MV-4-11 (cell line): Measurements from ENCODE around the gene NTN3.
A peak's percentile ranks its signal among the peaks of the same experiment; 100 is the strongest.

Source experiments
- DNase-seq: peaks from one replicate; lab custom pipeline; 2025; lab: John Stamatoyannopoulos, UW

Gene NTN3

DNA sequence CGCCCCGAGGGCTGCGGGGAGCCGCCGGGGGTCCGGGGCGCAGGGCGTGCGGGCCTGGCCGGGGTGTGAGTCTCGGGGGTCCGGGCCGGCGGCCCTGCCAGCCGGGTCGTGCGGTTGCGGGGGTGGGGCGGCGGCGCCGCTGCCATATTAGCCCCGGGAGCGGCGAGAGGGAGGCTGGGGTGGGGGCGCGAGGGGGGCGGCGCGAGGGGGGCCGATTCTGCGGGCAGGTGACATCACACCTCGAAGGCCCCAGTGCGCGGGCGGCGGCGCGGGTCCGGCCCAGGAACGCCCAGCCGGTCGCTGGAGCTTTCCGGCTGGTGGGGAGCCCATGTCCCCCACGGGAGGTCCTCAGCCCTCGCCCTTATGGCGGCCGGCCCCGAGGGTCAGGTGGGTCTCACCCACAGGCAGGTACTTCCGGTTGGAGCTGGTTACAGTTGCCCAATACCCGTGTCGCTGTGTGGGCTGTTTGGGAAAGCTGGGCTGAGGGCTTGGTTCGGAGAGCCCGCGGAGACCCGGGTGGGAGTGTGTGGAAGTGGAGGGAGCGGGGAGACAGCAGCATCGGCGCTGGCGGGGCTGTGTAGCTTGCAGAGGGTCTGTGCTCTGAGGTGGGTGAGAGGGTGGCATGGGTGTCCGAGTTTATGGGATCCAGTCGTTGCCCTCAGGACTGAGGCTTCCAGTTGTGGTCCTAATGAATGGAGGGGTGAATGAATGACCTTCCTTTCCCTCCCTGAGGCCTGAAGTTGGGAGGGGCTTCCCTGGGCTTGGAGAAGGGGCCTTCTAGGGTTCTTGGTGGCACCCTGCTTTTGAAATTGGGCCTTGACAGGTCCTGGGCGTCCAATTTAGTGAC is 43.5 kb downstream of the NTN3 start:
- DNase-seq: no peak

DNA sequence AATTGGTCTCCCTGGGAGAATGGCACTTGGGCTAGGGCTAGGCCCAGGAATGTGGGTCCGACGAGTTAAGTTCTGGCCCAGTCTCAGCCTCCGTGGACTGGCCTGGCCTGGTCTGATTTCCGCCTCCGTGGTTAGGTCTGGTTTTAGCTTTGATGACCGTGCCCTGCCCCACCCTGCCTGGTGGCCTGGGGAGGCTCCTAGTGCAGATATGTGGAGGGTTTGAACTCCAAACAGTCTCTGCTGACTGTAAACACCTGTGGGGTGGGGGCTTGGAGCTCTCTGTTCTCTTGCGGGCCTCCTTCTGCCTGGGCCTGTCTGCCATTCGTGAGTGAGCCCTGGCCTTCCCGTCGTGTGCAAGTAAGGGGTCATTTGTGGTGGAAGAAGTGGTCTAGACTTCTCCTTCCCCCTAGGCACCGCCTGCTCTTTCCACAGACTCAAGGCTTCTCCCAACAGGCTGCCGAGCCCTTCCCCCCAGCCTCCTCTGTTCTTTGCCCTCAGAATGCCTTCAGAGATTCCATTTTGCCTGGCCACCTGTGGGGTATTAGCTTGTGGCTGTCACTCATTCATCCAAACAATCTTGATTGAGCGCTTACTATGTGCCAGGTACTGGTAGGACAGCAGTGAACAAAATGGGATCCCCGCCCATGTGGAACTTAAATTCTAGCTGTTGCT is 44.2 kb downstream of the NTN3 start:
- DNase-seq: peak; percentile 49

DNA sequence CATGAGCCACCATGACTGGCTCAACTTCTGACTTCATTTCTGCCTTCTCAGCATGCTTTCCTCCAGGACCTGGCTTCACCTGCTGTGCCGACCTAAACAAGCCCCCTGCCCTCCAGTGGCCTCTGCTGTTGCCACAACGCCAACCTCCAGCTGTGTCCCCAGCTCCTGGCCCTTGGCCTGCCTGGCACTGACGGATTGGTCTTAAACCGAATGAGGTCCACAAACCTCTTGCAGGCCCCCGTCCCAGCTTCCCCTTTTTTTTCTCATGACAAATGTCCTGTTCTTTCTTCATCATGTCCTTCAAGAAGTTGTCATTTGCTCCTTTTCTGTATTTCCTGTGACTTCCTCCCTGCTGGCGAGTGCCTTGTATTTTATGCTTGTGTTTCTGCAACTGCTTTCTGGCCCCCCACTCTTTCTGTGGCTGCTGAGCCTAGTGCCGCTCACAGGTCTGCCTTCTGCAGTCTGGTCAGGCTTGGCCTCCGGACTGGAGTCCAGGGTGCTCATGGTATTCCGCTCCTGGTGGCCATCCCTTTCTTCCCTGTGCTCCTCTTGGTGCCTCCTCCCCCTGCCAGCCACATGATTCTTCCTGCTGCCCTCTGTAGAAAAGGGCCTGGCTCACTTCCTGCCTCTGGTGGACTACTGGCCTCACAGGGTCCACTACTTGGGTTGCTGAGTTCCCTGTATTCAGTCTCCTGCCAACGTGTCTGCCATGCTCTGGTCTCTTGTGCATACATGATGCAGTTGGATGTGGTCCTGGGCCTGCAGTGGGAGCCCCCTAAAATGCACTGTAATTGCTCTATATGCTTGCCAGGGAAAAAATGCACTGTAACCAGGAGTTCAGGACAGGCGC is 45.5 kb downstream of the NTN3 start:
- DNase-seq: peak; percentile 93

DNA sequence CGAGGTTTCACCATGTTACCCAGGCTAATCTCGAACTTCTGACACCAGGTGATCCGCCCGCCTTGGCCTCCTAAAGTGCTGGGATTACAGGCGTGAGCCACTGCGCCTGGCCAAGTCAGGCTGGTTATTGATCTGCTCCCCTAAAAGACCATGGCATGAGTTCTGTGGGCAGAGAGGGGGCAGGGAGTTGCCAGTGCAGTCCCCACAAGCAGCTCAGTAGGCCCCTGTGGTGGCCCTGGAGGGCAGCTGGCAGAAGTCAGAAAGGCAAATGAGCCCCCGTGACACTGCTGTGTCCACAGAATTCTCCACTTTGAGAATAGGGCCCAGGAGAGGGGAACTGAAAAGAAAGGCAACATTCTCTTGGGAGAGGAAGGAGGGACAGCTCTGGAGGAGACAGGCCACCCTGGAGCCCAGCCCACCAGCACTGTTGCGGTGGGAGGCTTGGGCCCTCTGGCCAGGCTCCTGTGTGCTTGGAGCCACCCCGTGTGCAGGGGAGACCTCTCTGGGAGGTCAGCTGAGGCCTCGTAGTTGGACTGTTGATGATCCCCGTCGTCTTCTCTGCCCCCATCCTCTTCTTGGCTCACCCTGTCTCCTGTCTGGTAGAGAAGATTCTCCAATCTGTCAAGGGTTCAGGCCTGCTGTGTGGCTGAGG is 47.0 kb downstream of the NTN3 start:
- DNase-seq: no peak

DNA sequence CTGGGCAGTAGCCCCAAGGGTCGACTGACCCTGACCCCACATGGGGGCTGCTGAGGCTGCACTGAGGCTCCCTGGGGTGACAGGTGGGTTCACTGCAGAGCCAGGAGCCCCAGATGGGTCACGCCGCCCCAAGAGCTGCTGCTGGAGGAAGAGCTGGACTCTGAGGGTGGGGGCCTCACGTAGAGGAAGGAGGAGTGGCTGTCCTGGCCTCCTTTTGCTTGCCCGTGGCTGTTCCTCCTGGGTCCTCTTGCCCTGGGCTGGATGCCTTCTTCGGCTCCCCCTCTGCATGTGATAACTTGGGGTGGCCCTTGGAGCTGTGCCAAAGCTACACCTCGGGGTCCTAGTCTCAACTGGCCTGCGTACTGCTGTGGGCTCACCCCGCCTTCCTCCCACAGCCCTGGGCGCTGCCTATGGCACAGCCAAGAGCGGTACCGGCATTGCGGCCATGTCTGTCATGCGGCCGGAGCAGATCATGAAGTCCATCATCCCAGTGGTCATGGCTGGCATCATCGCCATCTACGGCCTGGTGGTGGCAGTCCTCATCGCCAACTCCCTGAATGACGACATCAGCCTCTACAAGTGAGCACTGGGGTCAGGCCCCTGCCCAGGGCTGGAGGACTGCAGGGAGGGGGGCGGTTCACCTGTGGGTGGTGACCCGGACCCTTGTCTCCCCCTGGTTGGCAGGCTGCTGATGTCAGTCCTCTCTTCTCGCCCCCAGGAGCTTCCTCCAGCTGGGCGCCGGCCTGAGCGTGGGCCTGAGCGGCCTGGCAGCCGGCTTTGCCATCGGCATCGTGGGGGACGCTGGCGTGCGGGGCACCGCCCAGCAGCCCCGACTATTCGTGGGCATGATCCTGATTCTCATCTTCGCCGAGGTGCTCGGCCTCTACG is 48.0 kb downstream of the NTN3 start:
- no peak for DNase-seq

DNA sequence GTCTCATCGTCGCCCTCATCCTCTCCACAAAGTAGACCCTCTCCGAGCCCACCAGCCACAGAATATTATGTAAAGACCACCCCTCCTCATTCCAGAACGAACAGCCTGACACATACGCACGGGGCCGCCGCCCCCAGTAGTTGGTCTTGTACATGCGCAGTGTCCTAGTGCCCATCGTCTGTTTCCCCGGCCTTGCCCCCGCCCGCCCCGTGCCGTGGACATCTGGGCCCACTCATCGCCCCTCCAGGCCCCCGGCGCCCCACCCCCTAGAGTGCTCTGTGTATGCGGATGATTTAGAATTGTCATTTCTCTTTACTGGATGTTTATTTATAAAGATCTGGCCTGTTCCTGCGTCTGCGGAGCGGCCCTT is 48.6 kb downstream of the NTN3 start:
- DNase-seq: no peak

DNA sequence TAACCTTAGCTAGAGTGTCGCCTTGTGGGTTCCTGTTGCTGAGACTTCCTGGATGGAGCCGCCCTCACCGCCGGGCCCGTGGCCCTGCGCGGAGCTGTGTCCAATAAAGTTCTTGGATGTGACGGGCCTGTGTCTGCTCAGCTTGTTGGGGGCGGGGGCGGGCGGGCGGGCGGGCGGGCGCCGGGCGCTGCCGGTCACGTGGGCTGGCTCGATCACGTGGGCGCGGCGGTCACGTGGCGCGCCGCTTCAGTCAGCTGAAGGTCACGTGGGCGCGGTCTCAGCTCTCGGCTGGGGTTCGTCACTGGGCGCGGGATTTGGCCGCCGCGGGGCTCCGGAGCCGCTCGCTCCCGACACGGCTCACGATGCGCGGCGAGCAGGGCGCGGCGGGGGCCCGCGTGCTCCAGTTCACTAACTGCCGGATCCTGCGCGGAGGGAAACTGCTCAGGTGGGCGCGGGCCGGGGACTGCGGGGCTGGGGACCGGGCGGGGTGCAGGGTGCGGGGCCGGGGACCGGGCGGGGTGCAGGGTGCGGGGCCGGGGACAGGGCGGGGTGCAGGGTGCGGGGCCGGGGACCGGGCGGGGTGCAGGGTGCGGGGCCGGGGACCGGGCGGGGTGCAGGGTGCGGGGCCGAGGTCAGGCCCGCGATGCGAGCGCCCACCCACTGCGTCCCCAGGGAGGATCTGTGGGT is 49.1 kb downstream of the NTN3 start, which contains the start of gene AMDHD2:
TSS of gene AMDHD2 (plus strand) at position 275 of the 687 bp plus-strand sequence. CDS start at position 363, 88 bp downstream.
- peak; percentile 87 for DNase-seq

DNA sequence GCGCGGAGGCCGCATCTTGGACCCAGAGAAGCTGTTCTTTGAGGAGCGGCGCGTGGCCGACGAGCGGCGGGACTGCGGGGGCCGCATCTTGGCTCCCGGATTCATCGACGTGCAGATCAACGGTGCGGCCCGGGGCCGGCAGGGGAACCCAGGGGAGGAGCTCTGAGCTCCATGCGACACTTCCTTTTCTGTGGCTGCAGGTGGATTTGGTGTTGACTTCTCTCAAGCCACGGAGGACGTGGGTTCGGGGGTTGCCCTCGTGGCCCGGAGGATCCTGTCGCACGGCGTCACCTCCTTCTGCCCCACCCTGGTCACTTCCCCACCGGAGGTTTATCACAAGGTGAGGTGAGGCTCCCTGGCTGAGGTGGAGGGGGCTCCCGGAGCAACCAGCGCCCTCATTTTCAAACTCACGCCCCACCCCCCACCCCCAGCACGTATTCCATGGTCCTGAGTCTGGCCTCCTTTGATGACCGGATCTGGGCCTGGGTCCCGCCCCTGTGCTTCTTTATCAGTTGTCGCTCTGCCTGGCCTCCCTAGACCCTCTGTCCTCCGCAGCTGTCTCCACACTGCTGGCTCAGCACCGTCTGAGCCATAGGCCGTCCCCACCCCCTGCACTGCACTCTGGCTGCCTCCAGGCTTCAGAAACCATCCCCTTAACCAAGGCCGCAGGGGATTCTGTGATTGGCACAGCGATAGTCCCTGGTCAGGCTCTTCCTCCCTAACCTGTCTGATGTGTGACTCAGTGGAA is 49.9 kb downstream of the NTN3 start:
- peak; percentile 34 for DNase-seq
